K562 (cell line): ENCODE measurements around the gene OSGIN1. TPM values are rescaled to one million over a fixed set of nuclear protein-coding genes. Genes with fewer than 3 reads are reported as not detected.

Experiments used
- ARNT ChIP-seq, 2 experiments: fragments of 450-650 bp; IDR thresholded peaks; 2 replicates each; pipeline ENCODE4 v1.6.1; 2016; ENCODE audit warnings: mild to moderate bottlenecking in 1 of 2
- FOS ChIP-seq: IDR thresholded peaks from 3 replicates; pipeline ENCODE4 v1.6.1; 2011; ENCODE audit not compliant: insufficient read length; ENCODE audit errors: extremely low read depth
- NFATC3 ChIP-seq: fragments of 450-650 bp; IDR thresholded peaks from 2 replicates; pipeline ENCODE4 v1.6.1; 2017; ENCODE audit warnings: mild to moderate bottlenecking
- REST ChIP-seq, 2 experiments: fragments of 450-650 bp; formaldehyde crosslinking in 1 of 2; IDR thresholded peaks; 2 replicates each; pipeline versions ENCODE4 v1.4.0 to v1.6.1; 2014 to 2020; ENCODE audit warnings: mild to moderate bottlenecking in 2 of 2, borderline replicate concordance in 1 of 2, low read depth in 1 of 2
- SRSF3 ChIP-seq: fragments of 200-400 bp; formaldehyde crosslinking; IDR thresholded peaks from 2 replicates; pipeline ENCODE4 v1.6.1; 2016; ENCODE audit warnings: mild to moderate bottlenecking, low read length, moderate library complexity; ENCODE audit not compliant: insufficient read depth
- USF2 ChIP-seq: sonication (generic); formaldehyde crosslinking; IDR thresholded peaks from 2 replicates; pipeline ENCODE4 v1.5.0; 2020; ENCODE audit warnings: missing genetic modification reagents
- VEZF1 ChIP-seq: fragments of 200-800 bp; sonication (Bioruptor generic); IDR thresholded peaks from 2 replicates; pipeline ENCODE4 v1.6.1; 2017; ENCODE audit warnings: missing genetic modification characterization, missing compliant biosample characterization
- YY1 ChIP-seq, 3 experiments: IDR thresholded peaks; 2 replicates each; pipeline ENCODE4 v1.6.1; 2011; ENCODE audit warnings: low read length in 2 of 3, mild to moderate bottlenecking in 2 of 3, moderate library complexity in 2 of 3, borderline replicate concordance in 1 of 3, control low read depth in 1 of 3, low read depth in 1 of 3; ENCODE audit not compliant: insufficient read depth in 3 of 3, insufficient replicate concordance in 2 of 3, control insufficient read depth in 1 of 3, insufficient read length in 1 of 3; ENCODE audit errors: extremely low read depth in 1 of 3
- ZNF280B ChIP-seq: fragments of 250-450 bp; sonication (Bioruptor Pico); IDR thresholded peaks from 2 replicates; pipeline ENCODE4 v1.5.1; 2021; ENCODE audit warnings: mild to moderate bottlenecking
- polyA plus RNA-seq, 8 experiments: library from polyadenylated mRNA; depleted of rRNA in 4 of 8; stranded (reverse) in 5 of 8; unstranded in 3 of 8; fragments of >200 nt; fragmentation: Nextera tagmentation in 2 of 8; fragmentation: Illumina TruSeq in 1 of 8; extraction: Ambion mirVana in 2 of 8; extraction: Trizol in 1 of 8; gene quantifications; 2 replicates each; pipeline versions ENCODE4 v1.2.1 to v1.2.3, GENCODE V29; 2011 to 2014; ENCODE audit warnings: inconsistent platforms in 1 of 8, missing spikeins in 1 of 8
- total RNA-seq, 7 experiments: library from RNA; depleted of rRNA in 6 of 7; stranded (reverse); fragments of >200 nt in 6 of 7; fragmentation: Illumina TruSeq in 2 of 7; extraction: Trizol in 2 of 7; gene quantifications; 2 replicates each; pipeline versions ENCODE4 v1.2.1 to v1.2.3, GENCODE V29; 2011 to 2021; ENCODE audit warnings: low replicate concordance in 1 of 7

The OSGIN1 gene
- total and polyA plus RNA-seq, 9 of the 15 experiments (the other 6 are each of a cell fraction or from before 2014, with no cell fraction given): 0.03 to 3.6 (median 1.6) TPM

GRCh38 chr16:83952940-83953795 is at the start of gene OSGIN1 (continued):
- TF ChIP-seq REST (IDR thresholded peaks at IDR 0.05; ENCODE audit: borderline replicate concordance) (no peak), REST (CRISPR knock-in tag; IDR thresholded peaks at IDR 0.05; ENCODE audit: low read depth) (no peak), ARNT (IDR thresholded peaks at IDR 0.05) (no peak), USF2 (CRISPR knock-in tag) (peak; percentile 52), NFATC3 (no peak), SRSF3 (no peak), VEZF1 (CRISPR knock-in tag) (peak; percentile 78), ZNF280B (CRISPR knock-in tag) (no peak), FOS (no peak), YY1 (IDR thresholded peaks at IDR 0.05; ENCODE audit: borderline replicate concordance in 1 of 3, control insufficient read depth in 1 of 3, extremely low read depth in 1 of 3, insufficient read depth in 3 of 3, insufficient read length in 1 of 3, insufficient replicate concordance in 2 of 3, low read depth in 1 of 3, low read length in 2 of 3) (peak in 1 of 3 experiments; percentile 40)
